DMS114 treated with DMSO at 0.1 percent for 48 hours (cell line): ENCODE measurements around the gene TRDN.
"Not testable (repeated sequence)": the region's sequence is repeated elsewhere in the genome, so short reads cannot be mapped to it uniquely, and the experiment has no call there.

Source experiments
- DNase-seq: peaks from one replicate; lab custom pipeline; 2025; ENCODE audit not compliant: unreplicated experiment; lab: John Stamatoyannopoulos, UW

TRDN gene

DNA sequence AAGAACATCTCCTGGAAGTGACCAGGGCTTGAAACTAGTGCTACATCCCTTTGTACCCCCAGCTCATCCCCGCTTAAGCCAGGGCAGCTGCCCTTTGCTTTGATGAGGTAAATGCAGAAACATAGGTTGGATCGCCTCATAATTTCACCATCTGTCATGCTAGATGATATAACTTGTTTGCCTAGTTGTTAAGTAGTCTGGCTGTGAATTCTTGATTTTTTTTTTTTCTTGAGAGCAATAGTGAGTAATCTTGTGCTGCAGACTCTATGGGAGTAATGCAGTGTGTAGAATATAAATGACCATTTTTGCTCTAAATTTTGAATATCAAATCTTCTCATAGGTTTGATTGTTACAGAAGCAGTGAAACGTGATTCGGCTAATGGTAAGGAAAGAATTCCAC lies 4.1 kb downstream of the TRDN start:
- DNase-seq: no peak

DNA sequence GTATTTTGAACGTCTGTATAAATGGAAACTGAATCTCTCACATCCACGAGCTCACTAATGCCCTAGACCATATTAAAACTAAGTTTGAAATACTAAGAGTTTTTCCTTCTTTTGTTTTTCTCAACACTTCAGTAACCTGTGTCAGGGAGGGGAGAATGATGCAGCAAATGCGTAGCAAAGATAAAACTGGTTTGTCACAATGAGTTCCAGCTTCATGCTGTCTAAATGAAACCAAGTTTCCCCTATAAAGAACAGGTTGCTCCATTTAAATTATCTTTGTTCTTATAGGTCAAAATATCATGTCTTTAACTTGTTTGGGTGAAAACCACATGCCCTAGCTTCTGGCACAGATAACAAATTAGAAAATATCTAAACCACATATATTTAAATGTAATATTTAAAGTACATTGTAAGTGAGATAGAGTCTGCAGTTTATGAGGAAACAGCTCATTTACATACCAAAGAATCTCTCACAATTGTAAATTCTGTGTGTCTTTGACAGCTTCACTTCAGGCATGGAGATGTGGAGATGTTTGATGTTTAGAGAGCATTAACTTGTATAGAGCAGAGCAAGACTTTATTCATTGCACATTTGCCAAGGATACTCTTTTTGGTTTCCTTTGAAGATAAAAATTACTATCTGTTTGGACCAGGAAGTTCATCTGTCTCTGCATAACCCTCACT lies 7.3 kb downstream of the TRDN start:
- DNase-seq: no peak

DNA sequence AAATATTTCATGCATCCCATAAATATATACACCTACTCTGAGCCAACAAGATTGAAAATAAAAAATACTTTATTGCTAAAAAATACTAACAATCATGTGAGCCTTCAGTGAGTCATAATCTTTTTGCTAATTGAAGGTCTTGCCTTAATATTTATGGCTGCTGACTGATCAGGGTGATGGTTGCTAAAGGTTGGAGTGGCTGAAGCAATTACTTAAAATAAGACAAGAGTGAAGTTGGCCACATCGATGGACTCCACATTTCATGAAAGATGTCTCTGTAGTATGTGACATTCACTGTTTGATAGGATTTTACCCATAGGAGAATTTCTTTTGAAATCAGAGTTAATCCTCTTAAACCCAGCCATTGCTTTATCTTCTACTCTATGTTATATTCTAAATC lies 11.1 kb downstream of the TRDN start:
- DNase-seq: no peak

DNA sequence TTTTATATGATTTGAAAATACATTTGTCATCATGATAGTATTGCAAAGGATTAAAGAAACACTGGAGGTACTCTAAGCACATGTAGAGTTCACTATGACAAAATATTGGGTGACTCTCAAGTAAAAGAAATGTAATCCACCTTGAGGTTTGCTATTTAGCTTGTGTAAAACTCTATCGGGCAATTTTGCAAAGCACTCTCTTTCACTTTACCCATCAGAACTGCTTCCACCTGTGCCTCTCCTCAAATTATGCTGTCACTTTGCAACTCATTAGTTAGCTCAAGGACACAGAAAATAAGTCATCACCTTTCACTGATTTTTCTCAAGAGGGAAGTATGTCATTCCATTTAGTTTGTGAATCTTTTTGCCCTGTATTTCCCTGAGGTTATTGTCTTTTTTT lies 14.0 kb downstream of the TRDN start:
- DNase-seq: no peak

DNA sequence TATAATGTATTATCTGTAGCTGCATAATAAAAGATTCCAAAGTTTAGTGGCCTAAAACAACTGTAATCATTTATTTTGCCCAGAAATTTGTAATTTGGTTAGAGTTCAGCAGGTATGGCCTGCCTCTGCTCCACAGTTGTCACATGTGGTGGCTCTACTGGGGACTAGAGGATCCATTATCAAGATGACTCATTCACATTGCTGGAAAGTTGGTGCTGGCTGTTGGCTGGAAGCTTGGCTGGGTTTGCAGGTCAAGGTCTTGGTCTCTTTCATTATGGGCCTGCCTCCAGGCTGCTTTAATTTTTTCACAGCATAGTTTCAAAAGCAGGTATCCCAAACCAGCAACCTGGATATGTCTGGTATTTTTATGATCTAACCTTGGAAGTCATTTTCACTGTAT lies 17.6 kb downstream of the TRDN start:
- no peak for DNase-seq

DNA sequence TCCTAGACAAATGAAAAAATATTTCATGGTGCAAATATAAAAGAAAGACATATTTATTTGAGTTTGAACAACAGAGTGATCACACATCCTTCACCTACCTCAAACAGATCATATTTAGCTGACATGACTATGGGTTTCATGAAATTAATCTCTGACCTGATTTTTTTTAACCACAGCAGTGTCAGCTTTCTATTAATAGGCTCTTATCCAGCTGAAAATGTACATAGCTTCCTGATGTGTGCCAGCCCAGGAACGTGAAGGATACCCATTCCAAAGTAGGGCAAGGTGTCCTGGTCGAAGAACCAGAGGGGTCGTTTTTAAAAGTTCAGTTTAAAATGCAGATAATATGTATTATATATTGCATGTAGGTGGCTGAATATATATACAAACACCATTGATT lies 19.8 kb downstream of the TRDN start:
- DNase-seq: no peak

DNA sequence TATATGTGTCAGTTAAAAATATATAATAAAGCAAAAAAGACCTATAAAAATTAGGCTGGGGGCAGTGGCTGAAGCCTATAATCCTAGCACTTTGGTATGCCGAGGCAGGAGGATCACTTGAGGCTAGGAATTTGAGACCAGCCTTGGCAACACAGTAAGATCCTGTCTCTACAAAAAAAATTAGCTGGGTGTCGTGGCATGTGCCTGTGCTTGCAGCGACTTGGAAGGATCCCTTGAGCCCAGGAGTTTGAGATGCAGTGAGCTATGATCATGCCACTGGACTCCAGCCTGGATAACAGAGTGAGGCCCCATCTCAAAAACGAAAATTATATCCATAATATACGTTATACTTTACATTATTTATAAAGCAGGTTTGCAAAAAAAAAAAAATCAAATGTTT lies 20.7 kb downstream of the TRDN start:
- DNase-seq: no peak

DNA sequence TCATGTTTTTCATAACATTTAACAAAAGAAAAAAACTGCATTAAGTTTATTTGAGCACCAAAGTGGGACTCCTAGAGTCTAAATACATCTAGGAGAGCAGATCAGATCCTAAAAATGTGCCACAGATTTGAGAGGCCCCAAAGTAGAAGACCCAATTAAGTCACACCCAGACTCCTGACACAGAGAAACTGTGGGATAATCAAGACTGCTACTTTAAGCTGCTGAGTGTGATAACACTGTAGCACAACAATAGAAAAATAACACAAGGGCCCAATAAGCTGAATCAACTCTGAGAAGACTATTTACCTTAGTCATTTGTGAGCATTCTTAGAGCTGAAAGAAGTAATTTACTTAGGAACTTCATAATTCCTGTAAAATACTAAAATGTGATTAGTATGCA lies 26.0 kb downstream of the TRDN start:
- DNase-seq: no peak

DNA sequence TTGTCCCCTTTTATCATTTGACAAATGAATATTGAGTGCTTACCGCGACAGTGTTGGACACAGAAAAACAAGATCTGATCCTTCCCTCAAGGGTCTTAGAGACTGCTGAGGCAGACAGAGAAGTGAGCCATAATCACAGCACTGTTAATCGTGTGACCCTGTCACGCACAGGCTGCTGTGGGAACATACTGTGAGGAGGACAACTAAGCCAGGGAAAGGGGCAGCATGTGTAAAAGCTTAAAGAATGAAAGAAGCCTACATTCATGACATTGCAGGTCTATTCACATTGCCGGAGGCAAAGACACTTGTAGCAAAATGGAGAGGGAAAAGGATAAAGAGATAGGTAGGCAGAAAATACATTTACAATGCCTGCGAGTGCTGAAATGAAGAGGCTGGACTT lies 32.7 kb downstream of the TRDN start:
- no peak for DNase-seq

DNA sequence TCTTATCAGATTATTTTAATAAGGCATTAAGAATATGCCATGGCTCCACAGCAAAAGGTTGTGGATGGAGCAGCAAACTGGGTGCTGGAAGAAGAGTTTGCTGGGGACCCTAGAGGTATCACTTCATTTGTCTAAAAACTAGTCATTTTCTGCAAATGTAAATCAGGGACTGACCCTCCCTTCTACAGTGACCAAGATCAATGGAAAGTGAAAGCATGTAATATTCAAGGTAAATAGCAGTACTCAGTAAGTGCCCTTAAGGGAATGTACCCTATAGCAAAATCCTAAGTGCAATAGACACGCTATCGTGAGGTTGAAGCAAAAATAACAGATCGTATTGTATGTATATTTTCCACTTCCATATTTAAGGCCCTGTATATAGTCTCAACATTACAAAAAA lies 38.7 kb downstream of the TRDN start:
- DNase-seq: no peak

DNA sequence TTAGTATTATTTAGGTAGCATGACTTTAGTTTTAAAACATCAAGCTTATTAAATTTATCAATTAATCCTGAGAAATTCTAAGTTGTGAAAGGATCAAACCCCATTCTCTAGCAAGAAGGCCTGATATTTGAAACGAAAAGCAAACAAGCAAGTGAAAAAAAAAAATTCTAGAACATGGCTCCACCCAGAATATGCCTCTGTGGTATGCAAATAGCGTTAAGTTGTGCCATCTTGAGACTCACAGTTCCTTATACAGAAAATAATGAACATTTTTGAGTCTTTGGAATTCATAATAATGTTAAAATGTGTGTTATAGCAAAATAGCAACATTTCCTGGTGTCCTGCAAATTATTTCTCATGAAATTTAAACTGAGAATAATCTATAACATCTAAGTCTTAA lies 42.0 kb downstream of the TRDN start:
- DNase-seq: no peak

DNA sequence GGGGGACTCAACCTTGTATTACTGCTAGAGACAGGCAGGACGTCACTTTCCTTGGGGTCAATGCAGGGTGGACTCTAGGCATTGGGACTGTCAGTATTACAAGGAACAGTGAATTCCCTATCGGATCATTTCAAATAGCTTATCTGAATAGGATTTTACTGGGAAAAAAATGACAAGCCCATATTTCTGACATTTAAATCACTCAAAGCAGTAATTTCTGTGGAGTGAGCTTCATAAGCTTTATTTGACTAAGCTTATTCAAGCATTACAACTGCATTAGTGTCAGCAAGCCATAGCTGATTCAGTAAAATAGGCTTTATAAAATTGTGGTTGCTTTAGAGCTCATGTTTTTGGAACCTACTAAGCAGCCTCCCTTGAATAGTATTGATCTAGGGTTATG lies 44.3 kb downstream of the TRDN start:
- DNase-seq: no peak

DNA sequence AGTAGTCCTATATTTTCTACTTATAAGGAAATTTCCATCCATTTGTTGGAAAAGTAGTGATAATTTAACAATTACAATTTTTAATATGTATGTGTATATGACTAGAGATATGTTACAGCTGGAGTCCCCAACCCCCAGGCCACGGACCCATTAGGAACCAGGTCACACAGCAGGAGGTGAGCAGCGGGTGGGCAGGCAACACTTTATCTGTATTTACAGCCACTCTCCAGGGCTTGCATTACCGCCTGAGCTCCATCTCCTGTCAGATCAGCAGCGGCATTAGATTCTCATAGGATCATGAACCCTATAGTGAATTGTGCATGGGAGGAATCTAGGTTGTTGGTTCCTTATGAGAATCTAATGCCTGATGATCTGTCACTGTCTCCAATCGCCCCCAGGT lies 46.8 kb downstream of the TRDN start:
- no peak for DNase-seq

DNA sequence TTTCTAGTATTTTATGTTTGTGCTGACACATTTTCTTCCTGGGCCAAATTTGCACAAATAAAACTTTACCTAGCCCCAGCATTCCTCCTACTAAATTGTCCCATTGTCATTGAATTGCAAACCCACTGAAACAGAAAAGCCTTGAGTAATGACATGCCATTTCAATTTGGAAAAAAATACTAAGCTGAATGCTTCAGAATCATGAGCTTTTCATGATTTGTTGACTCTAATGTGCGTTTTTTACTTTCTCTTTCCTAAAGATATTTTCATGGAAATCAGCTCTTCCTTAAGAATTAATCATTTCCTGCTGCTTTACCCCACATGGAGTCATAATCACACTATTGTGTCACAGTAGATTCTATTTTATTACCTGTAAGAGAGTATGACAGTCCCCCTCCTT lies 47.4 kb downstream of the TRDN start:
- no peak for DNase-seq

DNA sequence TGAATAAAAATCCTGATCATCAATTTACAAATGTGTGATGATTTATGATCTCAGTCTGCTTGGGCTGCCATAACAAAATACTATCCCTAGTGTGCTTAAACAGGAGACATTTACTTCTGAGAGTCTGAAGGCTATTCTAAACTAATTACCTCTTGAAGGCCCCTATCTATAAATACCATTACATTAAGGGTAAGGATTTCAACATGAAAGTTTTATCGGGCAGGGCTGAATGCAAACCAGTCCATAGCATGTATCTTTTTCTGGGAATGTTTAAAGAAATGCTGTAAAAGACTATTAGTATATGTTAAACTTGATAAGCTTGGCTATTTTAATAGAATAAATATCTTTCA lies 48.2 kb downstream of the TRDN start:
- no peak for DNase-seq

DNA sequence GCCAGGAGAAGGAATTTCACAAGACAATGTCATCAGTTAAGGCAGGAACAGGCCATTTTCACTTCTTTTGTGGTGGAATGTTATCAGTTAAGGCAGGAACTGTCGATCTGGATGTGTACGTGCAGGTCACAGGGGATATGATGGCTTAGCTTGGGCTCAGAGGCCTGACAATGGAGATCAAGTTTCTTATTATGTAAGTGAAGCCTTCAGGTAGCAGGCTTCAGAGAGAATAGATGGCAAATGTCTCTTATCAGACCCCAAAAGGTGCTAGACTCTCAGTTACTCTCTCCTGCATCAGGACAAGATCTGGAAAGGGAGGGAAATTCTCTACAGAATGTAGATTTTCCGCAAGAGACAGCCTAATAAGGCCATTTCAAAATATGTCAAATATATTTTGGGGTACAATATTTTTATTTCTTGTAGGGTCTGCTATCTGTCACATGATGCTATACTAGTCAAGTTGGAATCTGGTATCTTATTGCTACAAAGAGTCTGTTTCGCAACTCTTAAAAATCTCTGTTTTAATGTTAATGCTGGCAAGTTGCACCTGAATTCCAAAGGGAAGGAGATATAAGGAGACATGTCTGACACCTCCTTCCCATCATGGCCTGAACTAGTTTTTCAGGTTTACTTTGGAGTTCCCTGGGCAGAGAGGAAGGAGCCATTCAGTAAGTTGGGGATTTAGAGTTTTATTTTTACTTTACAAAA lies 48.8 kb downstream of the TRDN start:
- no peak for DNase-seq

DNA sequence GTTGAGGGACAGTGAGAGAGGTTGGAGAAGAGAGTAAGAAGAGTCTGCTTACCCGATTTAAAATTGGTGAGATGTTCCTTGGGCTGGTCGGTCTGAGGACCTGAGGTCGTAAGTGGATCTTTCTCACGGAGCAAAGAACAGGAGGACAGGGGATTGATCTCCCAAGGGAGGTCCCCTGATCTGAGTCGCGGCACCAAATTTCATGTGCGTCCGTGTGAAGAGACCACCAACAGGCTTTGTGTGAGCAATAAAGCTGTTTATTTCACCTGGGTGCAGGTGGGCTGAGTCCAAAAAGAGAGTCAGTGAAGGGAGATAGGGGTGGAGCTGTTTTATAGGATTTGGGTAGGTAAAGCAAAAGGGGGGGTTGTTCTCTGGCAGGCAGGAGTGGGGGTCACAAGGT lies 49.3 kb downstream of the TRDN start:
- not testable (repeated sequence) for DNase-seq

DNA sequence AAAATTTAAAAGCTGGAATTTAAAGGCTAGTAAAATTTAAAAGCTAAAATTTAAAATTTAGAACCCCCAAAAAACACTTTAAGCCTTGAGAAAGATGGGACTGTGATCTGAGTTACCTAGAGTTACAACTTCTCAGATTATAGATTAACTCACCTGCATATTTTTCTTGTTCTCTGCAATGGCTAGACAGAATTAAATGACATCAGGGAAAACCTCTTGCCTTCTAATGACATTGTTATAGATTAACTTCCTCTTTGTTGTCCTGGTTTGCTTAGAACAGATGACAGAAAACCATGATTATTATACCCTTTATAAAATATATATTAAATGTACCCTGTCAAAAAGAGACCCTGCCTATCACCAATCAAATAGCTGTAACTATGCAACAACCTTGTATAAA lies 56.4 kb downstream of the TRDN start:
- DNase-seq: no peak

DNA sequence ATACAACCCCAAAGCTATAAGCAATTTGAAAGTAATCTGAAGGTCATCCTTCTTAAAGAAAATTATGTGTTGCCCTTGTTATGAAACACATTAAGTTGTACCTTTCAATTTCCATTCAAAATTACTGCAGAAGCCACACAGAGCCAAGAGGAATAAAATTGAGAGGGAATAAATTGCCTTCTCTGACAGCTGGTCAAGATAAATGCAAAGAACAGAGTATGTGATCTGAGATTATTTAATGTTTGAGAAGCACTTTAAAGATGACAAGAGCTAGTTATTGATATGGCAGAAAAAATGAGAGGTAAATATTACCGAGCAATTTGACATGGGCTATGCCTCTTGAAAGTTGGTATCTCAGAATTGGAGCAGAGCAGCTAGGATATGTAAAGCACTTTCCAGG lies 61.6 kb downstream of the TRDN start:
- DNase-seq: no peak

DNA sequence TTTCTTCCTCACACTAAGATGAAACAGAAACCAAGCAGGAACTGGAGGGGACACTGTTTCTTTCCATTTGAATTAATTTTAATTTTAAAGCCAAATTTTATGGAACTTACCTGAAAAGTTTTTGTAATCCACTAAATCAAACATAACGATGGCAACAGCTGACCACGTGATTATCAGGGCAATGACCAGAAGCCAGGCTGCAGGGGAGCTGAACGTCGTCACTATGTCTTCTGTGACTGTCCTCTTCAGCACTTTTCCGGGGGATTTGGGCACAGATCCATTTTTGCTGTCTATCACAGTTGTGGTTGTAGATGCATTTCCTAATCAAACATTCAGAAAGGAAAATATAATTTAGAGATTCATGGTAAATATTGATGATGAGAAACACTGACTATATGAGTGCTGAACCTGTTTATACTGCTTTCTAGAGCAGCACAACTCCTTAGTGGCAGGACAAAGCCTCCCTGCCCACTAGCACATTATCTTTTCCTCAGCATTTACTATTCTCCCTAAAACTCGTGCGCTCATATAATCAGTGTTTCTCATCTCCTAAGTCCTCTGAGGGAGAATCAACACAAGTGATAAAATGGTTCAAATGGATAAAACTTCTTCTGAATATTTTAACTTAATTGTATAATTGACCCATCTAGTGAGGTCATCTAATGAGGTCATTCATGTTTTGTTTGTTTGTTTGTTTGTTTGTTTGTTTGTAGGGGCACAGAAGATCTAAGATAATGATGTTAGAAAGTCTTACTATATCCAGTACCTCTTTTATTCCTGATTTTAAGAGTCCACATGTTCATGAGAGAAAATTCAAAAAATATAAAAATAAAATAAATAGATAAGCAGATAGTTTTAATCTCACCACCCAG lies 65.7 kb downstream of the TRDN start:
- DNase-seq: no peak

DNA sequence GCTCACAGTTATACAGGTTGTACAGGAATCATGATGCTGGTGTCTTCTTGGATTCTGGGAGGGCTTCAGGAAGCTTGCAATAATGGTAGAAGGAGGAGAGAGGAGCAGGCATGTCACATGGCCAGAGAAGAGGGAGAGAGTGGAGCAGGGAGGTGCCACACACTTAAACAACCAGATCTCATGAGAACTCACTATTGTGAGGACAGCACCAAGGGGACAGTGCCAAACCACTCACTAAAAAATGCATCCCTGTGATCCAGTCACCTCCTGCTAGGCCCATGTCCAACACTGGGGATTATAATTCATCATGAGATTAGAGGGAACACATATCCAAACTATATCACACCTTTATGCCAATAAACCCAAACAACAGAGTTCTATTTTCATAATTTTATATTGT lies 67.2 kb downstream of the TRDN start:
- no peak for DNase-seq

DNA sequence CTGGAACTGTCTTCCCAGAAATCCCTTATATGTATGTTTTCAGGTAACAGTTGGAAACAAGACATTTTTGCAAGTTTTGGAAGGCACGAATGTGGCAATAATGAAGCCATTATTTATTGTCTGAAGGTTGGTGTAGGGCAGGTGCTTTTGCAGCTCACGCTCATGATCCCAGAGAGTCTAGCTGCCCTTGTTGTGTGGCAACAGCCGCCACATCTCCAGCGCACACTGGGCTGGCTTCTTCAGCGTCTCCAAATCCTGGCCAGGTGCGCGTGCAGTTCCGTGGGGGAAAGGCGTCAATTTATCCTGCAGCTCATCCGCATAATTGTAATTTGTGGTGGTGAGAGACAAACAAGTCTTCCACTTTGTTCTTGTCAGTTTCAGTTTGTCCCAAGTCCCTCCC lies 71.2 kb downstream of the TRDN start:
- no peak for DNase-seq
